Measurements from ENCODE around the gene ZNF385D. TPM values are rescaled to one million over a fixed set of nuclear protein-coding genes. Genes with fewer than 3 reads are reported as not detected.

Gene ZNF385D
- total RNA-seq, 1 experiment from 2014 or later, result 9.6 TPM

DNA sequence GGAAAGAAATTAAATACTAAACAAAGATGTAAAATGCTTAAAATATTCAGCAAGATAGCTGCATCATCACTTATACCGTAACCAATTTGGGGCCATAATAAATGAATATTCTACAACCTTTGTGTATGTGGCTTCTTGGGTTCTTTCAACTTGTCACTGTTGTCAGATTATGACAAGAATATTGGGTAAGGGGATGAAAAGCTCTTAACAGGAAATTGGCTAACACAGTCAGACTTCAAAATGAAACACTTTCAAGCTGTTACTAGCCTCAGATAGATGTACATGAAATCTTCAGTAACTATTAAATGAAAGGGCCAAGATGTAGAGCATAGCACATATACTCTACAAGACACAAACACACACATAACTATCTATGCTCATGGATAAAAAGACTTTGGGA is 38.7 kb upstream of the ZNF385D start (continued):
- TF ChIP-seq, protein P1, sequence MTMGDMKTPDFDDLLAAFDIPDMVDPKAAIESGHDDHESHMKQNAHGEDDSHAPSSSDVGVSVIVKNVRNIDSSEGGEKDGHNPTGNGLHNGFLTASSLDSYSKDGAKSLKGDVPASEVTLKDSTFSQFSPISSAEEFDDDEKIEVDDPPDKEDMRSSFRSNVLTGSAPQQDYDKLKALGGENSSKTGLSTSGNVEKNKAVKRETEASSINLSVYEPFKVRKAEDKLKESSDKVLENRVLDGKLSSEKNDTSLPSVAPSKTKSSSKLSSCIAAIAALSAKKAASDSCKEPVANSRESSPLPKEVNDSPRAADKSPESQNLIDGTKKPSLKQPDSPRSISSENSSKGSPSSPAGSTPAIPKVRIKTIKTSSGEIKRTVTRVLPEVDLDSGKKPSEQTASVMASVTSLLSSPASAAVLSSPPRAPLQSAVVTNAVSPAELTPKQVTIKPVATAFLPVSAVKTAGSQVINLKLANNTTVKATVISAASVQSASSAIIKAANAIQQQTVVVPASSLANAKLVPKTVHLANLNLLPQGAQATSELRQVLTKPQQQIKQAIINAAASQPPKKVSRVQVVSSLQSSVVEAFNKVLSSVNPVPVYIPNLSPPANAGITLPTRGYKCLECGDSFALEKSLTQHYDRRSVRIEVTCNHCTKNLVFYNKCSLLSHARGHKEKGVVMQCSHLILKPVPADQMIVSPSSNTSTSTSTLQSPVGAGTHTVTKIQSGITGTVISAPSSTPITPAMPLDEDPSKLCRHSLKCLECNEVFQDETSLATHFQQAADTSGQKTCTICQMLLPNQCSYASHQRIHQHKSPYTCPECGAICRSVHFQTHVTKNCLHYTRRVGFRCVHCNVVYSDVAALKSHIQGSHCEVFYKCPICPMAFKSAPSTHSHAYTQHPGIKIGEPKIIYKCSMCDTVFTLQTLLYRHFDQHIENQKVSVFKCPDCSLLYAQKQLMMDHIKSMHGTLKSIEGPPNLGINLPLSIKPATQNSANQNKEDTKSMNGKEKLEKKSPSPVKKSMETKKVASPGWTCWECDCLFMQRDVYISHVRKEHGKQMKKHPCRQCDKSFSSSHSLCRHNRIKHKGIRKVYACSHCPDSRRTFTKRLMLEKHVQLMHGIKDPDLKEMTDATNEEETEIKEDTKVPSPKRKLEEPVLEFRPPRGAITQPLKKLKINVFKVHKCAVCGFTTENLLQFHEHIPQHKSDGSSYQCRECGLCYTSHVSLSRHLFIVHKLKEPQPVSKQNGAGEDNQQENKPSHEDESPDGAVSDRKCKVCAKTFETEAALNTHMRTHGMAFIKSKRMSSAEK (CRISPR knock-in tag; IDR thresholded peaks at IDR 0.05; ENCODE audit: borderline replicate concordance), result no peak
- TF ChIP-seq FOXP1 (CRISPR knock-in tag; IDR thresholded peaks at IDR 0.05; ENCODE audit: borderline replicate concordance) (no peak), TEAD4 (CRISPR knock-in tag; IDR thresholded peaks at IDR 0.05) (no peak), ELF4 (CRISPR knock-in tag; IDR thresholded peaks at IDR 0.05; ENCODE audit: low read depth) (no peak), ZNF317 (CRISPR knock-in tag; IDR thresholded peaks at IDR 0.05; ENCODE audit: borderline replicate concordance, low read depth) (no peak), ZNF138 (CRISPR knock-in tag; conservative IDR thresholded peaks at IDR 0.05) (no peak)
- TF ChIP-seq, protein P2, sequence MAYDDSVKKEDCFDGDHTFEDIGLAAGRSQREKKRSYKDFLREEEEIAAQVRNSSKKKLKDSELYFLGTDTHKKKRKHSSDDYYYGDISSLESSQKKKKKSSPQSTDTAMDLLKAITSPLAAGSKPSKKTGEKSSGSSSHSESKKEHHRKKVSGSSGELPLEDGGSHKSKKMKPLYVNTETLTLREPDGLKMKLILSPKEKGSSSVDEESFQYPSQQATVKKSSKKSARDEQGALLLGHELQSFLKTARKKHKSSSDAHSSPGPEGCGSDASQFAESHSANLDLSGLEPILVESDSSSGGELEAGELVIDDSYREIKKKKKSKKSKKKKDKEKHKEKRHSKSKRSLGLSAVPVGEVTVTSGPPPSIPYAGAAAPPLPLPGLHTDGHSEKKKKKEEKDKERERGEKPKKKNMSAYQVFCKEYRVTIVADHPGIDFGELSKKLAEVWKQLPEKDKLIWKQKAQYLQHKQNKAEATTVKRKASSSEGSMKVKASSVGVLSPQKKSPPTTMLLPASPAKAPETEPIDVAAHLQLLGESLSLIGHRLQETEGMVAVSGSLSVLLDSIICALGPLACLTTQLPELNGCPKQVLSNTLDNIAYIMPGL (CRISPR knock-in tag; IDR thresholded peaks at IDR 0.05), result no peak
- TF ChIP-seq, protein P3, sequence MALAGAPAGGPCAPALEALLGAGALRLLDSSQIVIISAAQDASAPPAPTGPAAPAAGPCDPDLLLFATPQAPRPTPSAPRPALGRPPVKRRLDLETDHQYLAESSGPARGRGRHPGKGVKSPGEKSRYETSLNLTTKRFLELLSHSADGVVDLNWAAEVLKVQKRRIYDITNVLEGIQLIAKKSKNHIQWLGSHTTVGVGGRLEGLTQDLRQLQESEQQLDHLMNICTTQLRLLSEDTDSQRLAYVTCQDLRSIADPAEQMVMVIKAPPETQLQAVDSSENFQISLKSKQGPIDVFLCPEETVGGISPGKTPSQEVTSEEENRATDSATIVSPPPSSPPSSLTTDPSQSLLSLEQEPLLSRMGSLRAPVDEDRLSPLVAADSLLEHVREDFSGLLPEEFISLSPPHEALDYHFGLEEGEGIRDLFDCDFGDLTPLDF (CRISPR knock-in tag; IDR thresholded peaks at IDR 0.05), result no peak
- TF ChIP-seq, protein P4, sequence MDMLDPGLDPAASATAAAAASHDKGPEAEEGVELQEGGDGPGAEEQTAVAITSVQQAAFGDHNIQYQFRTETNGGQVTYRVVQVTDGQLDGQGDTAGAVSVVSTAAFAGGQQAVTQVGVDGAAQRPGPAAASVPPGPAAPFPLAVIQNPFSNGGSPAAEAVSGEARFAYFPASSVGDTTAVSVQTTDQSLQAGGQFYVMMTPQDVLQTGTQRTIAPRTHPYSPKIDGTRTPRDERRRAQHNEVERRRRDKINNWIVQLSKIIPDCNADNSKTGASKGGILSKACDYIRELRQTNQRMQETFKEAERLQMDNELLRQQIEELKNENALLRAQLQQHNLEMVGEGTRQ (CRISPR knock-in tag; IDR thresholded peaks at IDR 0.05), result no peak

DNA sequence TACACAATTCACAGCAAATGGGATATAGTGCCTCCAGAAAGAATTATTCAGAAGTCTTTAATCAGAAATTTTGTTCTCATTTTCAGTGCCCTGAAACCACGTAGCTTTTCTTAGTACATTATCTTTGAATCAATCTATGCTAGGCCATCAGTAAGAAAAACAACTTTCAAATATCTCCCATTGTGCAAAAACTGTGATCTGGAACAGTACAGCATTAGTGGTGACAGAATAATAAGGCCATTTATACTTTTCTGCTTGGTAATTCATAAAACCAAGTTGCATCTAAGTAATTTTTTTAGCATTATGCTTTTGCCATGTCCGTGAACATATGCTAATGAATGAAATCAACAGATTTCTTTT is 35.4 kb upstream of the ZNF385D start:
- H3K4me3 Mint-ChIP-seq, result no peak overlapping the region
- POLR2A ChIA-PET, result no interaction called here
- H3K4me1 Mint-ChIP-seq, result no peaks in the 10 kb centered on the region
- ATAC-seq (no peak), DNase-seq (ENCODE audit: low spot score) (no peak)
- H3K27me3 Mint-ChIP-seq (ENCODE audit: low read depth), result no peaks in the 10 kb centered on the region
- H3K9me3 Mint-ChIP-seq, result no peaks in the 10 kb centered on the region
- CTCF ChIA-PET, result no interaction called here
- no peak overlapping the region for H3K27ac Mint-ChIP-seq
- H3K36me3 Mint-ChIP-seq, result no peaks in the 10 kb centered on the region
- TF ChIP-seq ATF1 (CRISPR knock-in tag; IDR thresholded peaks at IDR 0.05) (no peak), TP53 (CRISPR knock-in tag; IDR thresholded peaks at IDR 0.05) (no peak), RORB (CRISPR knock-in tag; IDR thresholded peaks at IDR 0.05) (no peak), ESRRA (CRISPR knock-in tag; IDR thresholded peaks at IDR 0.05; ENCODE audit: borderline replicate concordance) (no peak), PRRX2 (CRISPR knock-in tag; IDR thresholded peaks at IDR 0.05) (no peak), CREM (CRISPR knock-in tag; IDR thresholded peaks at IDR 0.05) (no peak), CREB1 (CRISPR knock-in tag; IDR thresholded peaks at IDR 0.05) (no peak), TCF7 (CRISPR knock-in tag; IDR thresholded peaks at IDR 0.05; ENCODE audit: low read depth) (no peak), OVOL2 (CRISPR knock-in tag; IDR thresholded peaks at IDR 0.05; ENCODE audit: borderline replicate concordance) (no peak)
- TF ChIP-seq, protein P5, sequence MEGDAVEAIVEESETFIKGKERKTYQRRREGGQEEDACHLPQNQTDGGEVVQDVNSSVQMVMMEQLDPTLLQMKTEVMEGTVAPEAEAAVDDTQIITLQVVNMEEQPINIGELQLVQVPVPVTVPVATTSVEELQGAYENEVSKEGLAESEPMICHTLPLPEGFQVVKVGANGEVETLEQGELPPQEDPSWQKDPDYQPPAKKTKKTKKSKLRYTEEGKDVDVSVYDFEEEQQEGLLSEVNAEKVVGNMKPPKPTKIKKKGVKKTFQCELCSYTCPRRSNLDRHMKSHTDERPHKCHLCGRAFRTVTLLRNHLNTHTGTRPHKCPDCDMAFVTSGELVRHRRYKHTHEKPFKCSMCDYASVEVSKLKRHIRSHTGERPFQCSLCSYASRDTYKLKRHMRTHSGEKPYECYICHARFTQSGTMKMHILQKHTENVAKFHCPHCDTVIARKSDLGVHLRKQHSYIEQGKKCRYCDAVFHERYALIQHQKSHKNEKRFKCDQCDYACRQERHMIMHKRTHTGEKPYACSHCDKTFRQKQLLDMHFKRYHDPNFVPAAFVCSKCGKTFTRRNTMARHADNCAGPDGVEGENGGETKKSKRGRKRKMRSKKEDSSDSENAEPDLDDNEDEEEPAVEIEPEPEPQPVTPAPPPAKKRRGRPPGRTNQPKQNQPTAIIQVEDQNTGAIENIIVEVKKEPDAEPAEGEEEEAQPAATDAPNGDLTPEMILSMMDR (IDR thresholded peaks at IDR 0.05), result no peak
- TF ChIP-seq, protein P6, sequence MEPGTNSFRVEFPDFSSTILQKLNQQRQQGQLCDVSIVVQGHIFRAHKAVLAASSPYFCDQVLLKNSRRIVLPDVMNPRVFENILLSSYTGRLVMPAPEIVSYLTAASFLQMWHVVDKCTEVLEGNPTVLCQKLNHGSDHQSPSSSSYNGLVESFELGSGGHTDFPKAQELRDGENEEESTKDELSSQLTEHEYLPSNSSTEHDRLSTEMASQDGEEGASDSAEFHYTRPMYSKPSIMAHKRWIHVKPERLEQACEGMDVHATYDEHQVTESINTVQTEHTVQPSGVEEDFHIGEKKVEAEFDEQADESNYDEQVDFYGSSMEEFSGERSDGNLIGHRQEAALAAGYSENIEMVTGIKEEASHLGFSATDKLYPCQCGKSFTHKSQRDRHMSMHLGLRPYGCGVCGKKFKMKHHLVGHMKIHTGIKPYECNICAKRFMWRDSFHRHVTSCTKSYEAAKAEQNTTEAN (CRISPR knock-in tag; IDR thresholded peaks at IDR 0.05), result no peak
- TF ChIP-seq, protein P7, sequence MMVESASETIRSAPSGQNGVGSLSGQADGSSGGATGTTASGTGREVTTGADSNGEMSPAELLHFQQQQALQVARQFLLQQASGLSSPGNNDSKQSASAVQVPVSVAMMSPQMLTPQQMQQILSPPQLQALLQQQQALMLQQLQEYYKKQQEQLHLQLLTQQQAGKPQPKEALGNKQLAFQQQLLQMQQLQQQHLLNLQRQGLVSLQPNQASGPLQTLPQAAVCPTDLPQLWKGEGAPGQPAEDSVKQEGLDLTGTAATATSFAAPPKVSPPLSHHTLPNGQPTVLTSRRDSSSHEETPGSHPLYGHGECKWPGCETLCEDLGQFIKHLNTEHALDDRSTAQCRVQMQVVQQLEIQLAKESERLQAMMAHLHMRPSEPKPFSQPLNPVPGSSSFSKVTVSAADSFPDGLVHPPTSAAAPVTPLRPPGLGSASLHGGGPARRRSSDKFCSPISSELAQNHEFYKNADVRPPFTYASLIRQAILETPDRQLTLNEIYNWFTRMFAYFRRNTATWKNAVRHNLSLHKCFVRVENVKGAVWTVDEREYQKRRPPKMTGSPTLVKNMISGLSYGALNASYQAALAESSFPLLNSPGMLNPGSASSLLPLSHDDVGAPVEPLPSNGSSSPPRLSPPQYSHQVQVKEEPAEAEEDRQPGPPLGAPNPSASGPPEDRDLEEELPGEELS (CRISPR knock-in tag; IDR thresholded peaks at IDR 0.05), result no peak
- TF ChIP-seq, protein P8, sequence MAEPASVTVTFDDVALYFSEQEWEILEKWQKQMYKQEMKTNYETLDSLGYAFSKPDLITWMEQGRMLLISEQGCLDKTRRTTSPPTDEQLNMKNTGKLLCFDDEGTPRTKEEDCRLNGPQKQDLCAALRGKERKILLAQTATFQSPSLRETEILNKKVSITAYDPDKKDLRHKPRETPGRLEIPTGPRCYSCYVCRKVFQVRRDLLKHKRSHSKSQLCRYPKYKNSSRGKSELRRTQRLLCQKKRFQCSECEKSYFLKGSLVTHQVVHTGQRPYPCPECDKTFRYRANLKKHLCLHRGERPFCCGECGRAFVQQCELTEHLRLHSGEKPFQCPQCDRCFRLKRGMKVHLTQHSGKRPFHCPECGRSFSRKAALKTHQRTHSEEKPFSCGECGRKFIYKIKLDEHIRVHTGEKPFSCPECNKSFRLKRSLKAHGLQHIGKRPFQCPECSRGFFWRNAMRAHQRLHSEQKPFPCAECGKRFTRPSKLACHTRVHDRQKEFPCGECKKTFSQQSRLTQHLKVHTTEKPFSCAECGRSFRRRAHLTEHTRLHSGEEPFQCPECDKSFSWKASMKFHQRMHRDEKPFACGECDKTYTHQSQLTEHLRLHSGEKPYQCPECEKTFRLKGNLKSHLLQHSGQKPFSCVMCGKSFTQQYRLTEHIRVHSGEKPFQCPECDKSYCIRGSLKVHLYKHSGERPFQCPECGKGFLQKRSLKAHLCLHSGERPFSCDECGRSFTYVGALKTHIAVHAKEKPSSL (CRISPR knock-in tag; conservative IDR thresholded peaks at IDR 0.05), result no peak
